A549 (cell line): Measurements from ENCODE around the gene SLC25A26. TPM values are rescaled to one million over a fixed set of nuclear protein-coding genes. Genes with fewer than 3 reads are reported as not detected.

Source experiments
- ATAC-seq, 2 experiments: fragments of 200-7000 bp in 1 of 2; fragments of >200 bp in 1 of 2; cut with Nextera tagmentation in 1 of 2; cut with Tn5 transposase in 1 of 2; 3 replicates each; pipeline versions ENCODE4 v1.8.0 to v1.9.1; 2018 to 2020; ENCODE audit warnings: mild to moderate bottlenecking in 1 of 2, moderate library complexity in 1 of 2
- CTCF ChIA-PET: fragments of 300-600 bp; sonication (Branson Sonifier 250); formaldehyde crosslinking; extraction: SDS; loops from one replicate; lab custom pipeline; 2021; ENCODE audit warnings: antibody characterized with exemption, inconsistent platforms; lab: Yijun Ruan, JAX
- POLR2A ChIA-PET: fragments of 350-600 bp; formaldehyde crosslinking; extraction: SDS; loops from one replicate; lab custom pipeline; 2021; ENCODE audit warnings: antibody characterized with exemption, inconsistent platforms; lab: Yijun Ruan, JAX
- DNase-seq, 2 experiments: peaks; one replicate each; pipeline versions ENCODE4 v3.0.0 to v3.0.0-alpha.2; 2011 to 2016; ENCODE audit warnings: low read depth in 1 of 2, low spot score in 1 of 2
- FAIRE-seq: peaks from 2 replicates; lab custom pipeline; 2011; peaks lifted over from hg19 to GRCh38; lab: Jason Lieb, UNC
- H3K27ac ChIP-seq, 2 experiments: fragments of >200 bp; sonication (Bioruptor Twin); formaldehyde crosslinking; 3 replicates each; pipeline ENCODE4 v1.5.1; 2016 to 2017
- H3K4me1 ChIP-seq: fragments of >200 bp; sonication (Bioruptor Twin); formaldehyde crosslinking; 3 replicates; pipeline ENCODE4 v1.6.1; 2016
- H3K4me2 ChIP-seq: fragments of >200 bp; sonication (Bioruptor Twin); formaldehyde crosslinking; 3 replicates; pipeline ENCODE4 v1.6.1; 2016
- H3K4me3 ChIP-seq: fragments of >200 bp; sonication (Bioruptor Twin); formaldehyde crosslinking; 3 replicates; pipeline ENCODE4 v1.5.1; 2016
- H3K9me3 ChIP-seq: fragments of >200 bp; sonication (Bioruptor Twin); formaldehyde crosslinking; 3 replicates; pipeline ENCODE4 v1.6.1; 2016
- CBX8 ChIP-seq: fragments of 200-600 bp; sonication (generic); IDR thresholded peaks from 2 replicates; pipeline ENCODE4 v1.6.1; 2016
- CHD2 ChIP-seq: fragments of 150-350 bp; IDR thresholded peaks from 2 replicates; pipeline ENCODE4 v1.6.1; 2014; ENCODE audit warnings: low read length; ENCODE audit not compliant: partially characterized antibody
- CTCF ChIP-seq: fragments of >200 bp; sonication (Bioruptor Twin); formaldehyde crosslinking; IDR thresholded peaks from 3 replicates; pipeline ENCODE4 v1.5.1; 2016
- EHF ChIP-seq: fragments of 250-450 bp; sonication (Bioruptor Pico); IDR thresholded peaks from 2 replicates; pipeline ENCODE4 v1.5.0; 2020; ENCODE audit warnings: mild to moderate bottlenecking
- EHMT2 ChIP-seq: fragments of 200-600 bp; sonication (generic); IDR thresholded peaks from 2 replicates; pipeline ENCODE4 v1.6.1; 2016; ENCODE audit warnings: antibody characterized with exemption, low read depth, mild to moderate bottlenecking, moderate library complexity
- ELK1 ChIP-seq: fragments of 150-350 bp; IDR thresholded peaks from 2 replicates; pipeline ENCODE4 v1.6.1; 2014; ENCODE audit warnings: low read depth, mild to moderate bottlenecking, low read length
- FOSB ChIP-seq: fragments of 250-450 bp; sonication (Bioruptor Pico); IDR thresholded peaks from 2 replicates; pipeline ENCODE4 v1.5.0; 2020; ENCODE audit warnings: mild to moderate bottlenecking, moderate library complexity
- GATA3 ChIP-seq: IDR thresholded peaks from 2 replicates; pipeline ENCODE4 v1.6.1; 2012; ENCODE audit warnings: borderline replicate concordance
- JUN ChIP-seq, 2 experiments: fragments of >200 bp; sonication (Bioruptor Twin); formaldehyde crosslinking; IDR thresholded peaks; 2 replicates in 1 of 2; 3 replicates in 1 of 2; pipeline ENCODE4 v1.6.1; 2016 to 2017
- RCOR1 ChIP-seq: fragments of 150-350 bp; IDR thresholded peaks from 2 replicates; pipeline ENCODE4 v1.6.1; 2014; ENCODE audit warnings: antibody characterized with exemption, low read length, low read depth
- RFX5 ChIP-seq: fragments of 450-650 bp; IDR thresholded peaks from 2 replicates; pipeline ENCODE4 v1.7.1; 2014; ENCODE audit warnings: antibody characterized with exemption, mild to moderate bottlenecking, moderate library complexity
- SMC3 ChIP-seq: fragments of >200 bp; sonication (Bioruptor Twin); formaldehyde crosslinking; IDR thresholded peaks from 3 replicates; pipeline ENCODE4 v1.6.1; 2018; ENCODE audit warnings: inconsistent platforms
- SREBF2 ChIP-seq: fragments of 450-650 bp; IDR thresholded peaks from 2 replicates; pipeline ENCODE4 v1.6.1; 2014; ENCODE audit warnings: mild to moderate bottlenecking, moderate library complexity
- ZSCAN20 ChIP-seq: fragments of 250-450 bp; sonication (Bioruptor Pico); IDR thresholded peaks from 2 replicates; pipeline ENCODE4 v1.8.0; 2022; ENCODE audit warnings: mild to moderate bottlenecking, moderate library complexity
- WGBS: methylation state at CpG from one replicate; pipeline ENCODE4 v1.1.6; 2017; ENCODE audit errors: missing lambda C conversion rate; 5-methylcytosine and 5-hydroxymethylcytosine counted together
- polyA plus RNA-seq, 4 experiments: library from polyadenylated mRNA; depleted of rRNA in 3 of 4; stranded (reverse); fragments of >200 nt; fragmentation: RNase III in 1 of 4; extraction: RNeasy Plus Mini Kit Qiagen cat#74134 plus additional on column Dnase treatment in 1 of 4; gene quantifications; 2 replicates in 3 of 4; 3 replicates in 1 of 4; pipeline ENCODE4 v1.2.3, GENCODE V29; 2011 to 2017
- TF ChIP-seq, protein P1 (sequence below): fragments of 450-650 bp; IDR thresholded peaks from 2 replicates; pipeline ENCODE4 v1.6.1; 2014; ENCODE audit warnings: antibody characterized with exemption
- TF ChIP-seq, protein P2 (sequence below): fragments of 200-600 bp; sonication (generic); IDR thresholded peaks from 2 replicates; pipeline ENCODE4 v1.6.1; 2016; ENCODE audit warnings: antibody characterized with exemption, mild to moderate bottlenecking, moderate library complexity

SLC25A26 gene
- polyA plus RNA-seq, 2 of the 4 experiments (the other 2 are of a cell fraction) = 13.0 to 30.5 TPM

DNA sequence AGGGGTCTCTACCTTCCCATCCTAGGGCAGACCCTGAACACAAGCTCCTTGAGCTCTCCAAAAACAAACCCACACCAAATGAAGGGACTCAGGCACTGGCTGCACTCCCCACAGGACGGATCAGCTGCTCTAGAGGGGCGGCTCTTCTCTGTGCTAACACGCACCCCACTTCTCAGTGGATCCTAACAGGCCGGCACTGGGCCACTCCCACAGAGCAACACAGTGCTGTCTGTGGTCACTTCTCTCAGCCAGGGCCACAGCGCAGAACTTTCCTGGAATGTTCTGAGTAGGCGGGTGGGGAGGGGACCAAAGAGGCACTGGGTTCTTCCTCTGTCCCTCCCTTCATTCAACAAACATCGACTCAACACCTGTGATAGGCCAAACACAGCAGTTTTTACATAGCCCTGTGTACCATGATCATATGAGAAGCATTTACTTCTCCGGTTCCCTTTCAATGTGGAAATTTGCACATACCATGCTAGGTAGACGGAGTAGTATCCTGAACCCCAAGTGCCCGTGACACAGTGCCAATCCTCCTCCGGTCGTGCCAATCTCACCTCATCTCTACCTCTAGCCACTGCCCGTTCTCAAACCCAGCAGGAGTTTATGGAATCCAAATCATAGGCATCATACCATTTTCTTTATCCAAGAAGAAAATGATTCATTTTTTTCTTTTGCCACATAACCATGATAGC, 181.9 kb downstream of the SLC25A26 start (continued):
- TF ChIP-seq SMC3 (no peak), JUN (IDR thresholded peaks at IDR 0.05) (no peak), RCOR1 (no peak), GATA3 (no peak), FOSB (CRISPR knock-in tag) (no peak), ZSCAN20 (CRISPR knock-in tag) (no peak), CHD2 (no peak)
- TF ChIP-seq, protein P1, sequence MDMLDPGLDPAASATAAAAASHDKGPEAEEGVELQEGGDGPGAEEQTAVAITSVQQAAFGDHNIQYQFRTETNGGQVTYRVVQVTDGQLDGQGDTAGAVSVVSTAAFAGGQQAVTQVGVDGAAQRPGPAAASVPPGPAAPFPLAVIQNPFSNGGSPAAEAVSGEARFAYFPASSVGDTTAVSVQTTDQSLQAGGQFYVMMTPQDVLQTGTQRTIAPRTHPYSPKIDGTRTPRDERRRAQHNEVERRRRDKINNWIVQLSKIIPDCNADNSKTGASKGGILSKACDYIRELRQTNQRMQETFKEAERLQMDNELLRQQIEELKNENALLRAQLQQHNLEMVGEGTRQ = no peak

GRCh38 chr3:66403323-66403990, 182.7 kb downstream of the SLC25A26 start:
- POLR2A ChIA-PET = no interaction called here
- no peak for FAIRE-seq

DNA sequence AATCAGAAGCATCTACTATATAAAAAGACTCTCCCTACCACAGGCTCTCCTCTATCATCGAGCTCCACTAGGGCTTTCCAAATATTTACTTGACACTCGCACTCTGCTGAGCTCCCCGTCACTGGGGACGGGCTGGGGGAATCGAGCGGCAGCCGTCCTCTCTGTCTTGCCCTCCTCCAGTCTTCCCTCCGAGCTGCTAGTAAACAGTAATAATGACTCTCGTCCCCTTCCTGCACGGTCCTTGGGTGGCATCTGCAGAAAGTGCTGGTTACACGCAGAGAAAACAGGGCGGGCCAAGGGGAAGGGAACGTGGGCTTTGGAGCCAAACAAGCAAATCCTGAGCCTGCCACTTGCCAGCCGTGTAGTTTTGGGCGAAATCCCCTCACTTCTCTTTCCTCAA, 183.4 kb downstream of the SLC25A26 start:
- no peak overlapping the region for H3K27ac ChIP-seq
- WGBS = 77% methylated on average over 15 of the region's 15 CpGs
- no peak for ATAC-seq
- no peak for DNase-seq
- H3K4me3 ChIP-seq = no peak overlapping the region
- POLR2A ChIA-PET = no interaction called here
- no peak for TF ChIP-seq CBX8
- no peak for TF ChIP-seq GATA3
- TF ChIP-seq EHF (CRISPR knock-in tag) = no peak
- no peak for TF ChIP-seq CTCF
- TF ChIP-seq EHMT2 = no peak
- TF ChIP-seq, all 56 proteins: peak for 0
- H3K9me3 ChIP-seq = no peaks in the 10 kb centered on the region
- H3K4me1 ChIP-seq = no peaks in the 10 kb centered on the region
- FAIRE-seq = no peak
- no peak overlapping the region for H3K4me2 ChIP-seq
- CTCF ChIA-PET = interaction anchor here (1.8 to 10.7 kb wide), 2 partner anchors 10 to 414 kb away, joined by 5 to 157 read pairs; no protein-coding TSS in a partner anchor

More at GRCh38 chr3:66403323-66403990, 182.7 kb downstream of the SLC25A26 start:
- ATAC-seq (no peak), DNase-seq (no peak)
- Histone ChIP-seq H3K27ac (no peak overlapping the region), H3K4me1 (no peaks in the 10 kb centered on the region), H3K9me3 (no peaks in the 10 kb centered on the region), H3K4me2 (no peak overlapping the region), H3K4me3 (no peak overlapping the region)
- TF ChIP-seq ZSCAN20 (CRISPR knock-in tag) = no peak
- TF ChIP-seq CHD2 = no peak
- TF ChIP-seq ELK1 = no peak
- TF ChIP-seq RFX5 = no peak
- TF ChIP-seq SREBF2 = no peak
- TF ChIP-seq, protein P2, sequence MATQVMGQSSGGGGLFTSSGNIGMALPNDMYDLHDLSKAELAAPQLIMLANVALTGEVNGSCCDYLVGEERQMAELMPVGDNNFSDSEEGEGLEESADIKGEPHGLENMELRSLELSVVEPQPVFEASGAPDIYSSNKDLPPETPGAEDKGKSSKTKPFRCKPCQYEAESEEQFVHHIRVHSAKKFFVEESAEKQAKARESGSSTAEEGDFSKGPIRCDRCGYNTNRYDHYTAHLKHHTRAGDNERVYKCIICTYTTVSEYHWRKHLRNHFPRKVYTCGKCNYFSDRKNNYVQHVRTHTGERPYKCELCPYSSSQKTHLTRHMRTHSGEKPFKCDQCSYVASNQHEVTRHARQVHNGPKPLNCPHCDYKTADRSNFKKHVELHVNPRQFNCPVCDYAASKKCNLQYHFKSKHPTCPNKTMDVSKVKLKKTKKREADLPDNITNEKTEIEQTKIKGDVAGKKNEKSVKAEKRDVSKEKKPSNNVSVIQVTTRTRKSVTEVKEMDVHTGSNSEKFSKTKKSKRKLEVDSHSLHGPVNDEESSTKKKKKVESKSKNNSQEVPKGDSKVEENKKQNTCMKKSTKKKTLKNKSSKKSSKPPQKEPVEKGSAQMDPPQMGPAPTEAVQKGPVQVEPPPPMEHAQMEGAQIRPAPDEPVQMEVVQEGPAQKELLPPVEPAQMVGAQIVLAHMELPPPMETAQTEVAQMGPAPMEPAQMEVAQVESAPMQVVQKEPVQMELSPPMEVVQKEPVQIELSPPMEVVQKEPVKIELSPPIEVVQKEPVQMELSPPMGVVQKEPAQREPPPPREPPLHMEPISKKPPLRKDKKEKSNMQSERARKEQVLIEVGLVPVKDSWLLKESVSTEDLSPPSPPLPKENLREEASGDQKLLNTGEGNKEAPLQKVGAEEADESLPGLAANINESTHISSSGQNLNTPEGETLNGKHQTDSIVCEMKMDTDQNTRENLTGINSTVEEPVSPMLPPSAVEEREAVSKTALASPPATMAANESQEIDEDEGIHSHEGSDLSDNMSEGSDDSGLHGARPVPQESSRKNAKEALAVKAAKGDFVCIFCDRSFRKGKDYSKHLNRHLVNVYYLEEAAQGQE = no peak
- WGBS = 54% methylated on average over 3 of the region's 13 CpGs
- CTCF ChIA-PET = interaction anchor here (1.8 to 10.7 kb wide), 2 partner anchors 9 to 415 kb away, joined by 5 to 157 read pairs; no protein-coding TSS in a partner anchor
